Measurements from ENCODE around the gene NUP133.

DNA sequence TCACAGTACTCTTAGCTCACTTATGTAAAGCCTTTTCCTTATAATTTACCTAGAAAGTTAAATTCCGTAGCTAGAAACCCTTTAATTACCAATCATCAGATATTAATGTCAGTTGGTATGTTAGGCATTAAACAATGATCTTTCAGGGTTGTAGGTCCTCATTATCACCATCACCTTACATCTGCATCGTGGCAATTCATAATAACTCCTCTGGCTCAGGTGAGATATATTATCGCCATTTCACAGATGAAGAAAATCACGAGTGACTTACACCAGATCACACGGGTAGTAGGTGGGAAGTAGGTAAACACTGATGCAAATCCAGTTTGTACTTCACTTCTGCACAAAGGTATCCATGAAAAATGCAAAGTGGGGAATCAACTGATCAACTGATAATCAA is 639 bp downstream of the NUP133 start:
- TF ChIP-seq, protein P1, sequence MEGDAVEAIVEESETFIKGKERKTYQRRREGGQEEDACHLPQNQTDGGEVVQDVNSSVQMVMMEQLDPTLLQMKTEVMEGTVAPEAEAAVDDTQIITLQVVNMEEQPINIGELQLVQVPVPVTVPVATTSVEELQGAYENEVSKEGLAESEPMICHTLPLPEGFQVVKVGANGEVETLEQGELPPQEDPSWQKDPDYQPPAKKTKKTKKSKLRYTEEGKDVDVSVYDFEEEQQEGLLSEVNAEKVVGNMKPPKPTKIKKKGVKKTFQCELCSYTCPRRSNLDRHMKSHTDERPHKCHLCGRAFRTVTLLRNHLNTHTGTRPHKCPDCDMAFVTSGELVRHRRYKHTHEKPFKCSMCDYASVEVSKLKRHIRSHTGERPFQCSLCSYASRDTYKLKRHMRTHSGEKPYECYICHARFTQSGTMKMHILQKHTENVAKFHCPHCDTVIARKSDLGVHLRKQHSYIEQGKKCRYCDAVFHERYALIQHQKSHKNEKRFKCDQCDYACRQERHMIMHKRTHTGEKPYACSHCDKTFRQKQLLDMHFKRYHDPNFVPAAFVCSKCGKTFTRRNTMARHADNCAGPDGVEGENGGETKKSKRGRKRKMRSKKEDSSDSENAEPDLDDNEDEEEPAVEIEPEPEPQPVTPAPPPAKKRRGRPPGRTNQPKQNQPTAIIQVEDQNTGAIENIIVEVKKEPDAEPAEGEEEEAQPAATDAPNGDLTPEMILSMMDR (IDR thresholded peaks at IDR 0.05): no peak
- TF ChIP-seq EZH2 (IDR thresholded peaks at IDR 0.05; ENCODE audit: borderline replicate concordance, insufficient read depth, low read depth, low read length, poor library complexity, severe bottlenecking): no peak
